GM12878 (cell line): Measurements from ENCODE around the gene NR1D1. TPM values are rescaled to one million over a fixed set of nuclear protein-coding genes. Genes with fewer than 3 reads are reported as not detected.

Experiments
- ATAC-seq: fragments of 200-7000 bp; cut with Tn5 transposase; 3 replicates; pipeline ENCODE4 v1.9.1; 2020; ENCODE audit warnings: mild to moderate bottlenecking, moderate library complexity
- BruUV-seq: library from RNA; stranded (reverse); fragments of 400-500 nt; replicated peaks from 2 replicates; lab custom pipeline; 2021; lab: Mats Ljungman, UMichigan
- CTCF ChIA-PET: fragments of 300-600 bp; sonication (Branson Sonifier 250); formaldehyde crosslinking; extraction: SDS; loops from one replicate; lab custom pipeline; 2021; ENCODE audit warnings: inconsistent platforms; lab: Yijun Ruan, JAX
- POLR2A ChIA-PET: fragments of 350-600 bp; formaldehyde crosslinking; extraction: SDS; loops from one replicate; lab custom pipeline; 2021; ENCODE audit warnings: inconsistent platforms; lab: Charles Lee
- RAD21 ChIA-PET: fragments of 300-600 bp; sonication (Branson Sonifier 250); formaldehyde crosslinking; loops from one replicate; lab custom pipeline; 2023; ENCODE audit warnings: antibody characterized with exemption; ENCODE audit not compliant: unreplicated experiment; lab: Charles Lee
- SMC1A ChIA-PET: fragments of 300-600 bp; sonication (Branson Sonifier 250); formaldehyde crosslinking; loops from one replicate; lab custom pipeline; 2023; ENCODE audit not compliant: unreplicated experiment, uncharacterized antibody; lab: Charles Lee
- DNase-seq: peaks from one replicate; pipeline ENCODE4 v3.0.0-alpha.2; 2011; ENCODE audit warnings: low read depth, low spot score
- FAIRE-seq: peaks from 3 replicates; lab custom pipeline; 2011; peaks lifted over from hg19 to GRCh38; lab: Jason Lieb, UNC
- H2AFZ ChIP-seq: 2 replicates; pipeline ENCODE4 v1.6.0; 2011; ENCODE audit warnings: low read depth, low read length, control low read depth; ENCODE audit not compliant: control insufficient read depth
- H3K27ac ChIP-seq: 2 replicates; pipeline ENCODE4 v1.5.1; 2011; ENCODE audit warnings: control low read depth; ENCODE audit not compliant: control insufficient read depth, insufficient read depth
- H3K27me3 ChIP-seq, 2 experiments: replicated peaks in 1 of 2; 2 replicates each; pipeline versions ENCODE4 v1.6.0 to v1.6.1; 2011; ENCODE audit warnings: low read length in 1 of 2; ENCODE audit not compliant: control insufficient read depth in 2 of 2, insufficient read depth in 2 of 2
- H3K36me3 ChIP-seq, 2 experiments: 2 replicates each; pipeline ENCODE4 v1.5.1; 2011; ENCODE audit warnings: low read length in 1 of 2; ENCODE audit not compliant: control insufficient read depth in 2 of 2, insufficient read depth in 2 of 2
- H3K4me1 ChIP-seq: 2 replicates; pipeline ENCODE4 v1.6.1; 2011; ENCODE audit warnings: mild to moderate bottlenecking, low read length, moderate library complexity, mixed read lengths; ENCODE audit not compliant: control insufficient read depth, insufficient read depth
- H3K4me2 ChIP-seq: 2 replicates; pipeline ENCODE4 v1.6.0; 2011; ENCODE audit warnings: control low read depth; ENCODE audit not compliant: control insufficient read depth, insufficient read depth
- H3K4me3 ChIP-seq: fragments of 200-600 bp; sonication (generic); 2 replicates; pipeline ENCODE4 v1.5.1; 2016
- H3K79me2 ChIP-seq: 2 replicates; pipeline ENCODE4 v1.6.0; 2011; ENCODE audit warnings: low read length; ENCODE audit not compliant: control insufficient read depth, insufficient read depth
- H3K9ac ChIP-seq: 2 replicates; pipeline ENCODE4 v1.8.0; 2011; ENCODE audit warnings: low read length, control low read depth, mixed read lengths; ENCODE audit not compliant: control insufficient read depth, insufficient read depth
- H3K9me3 ChIP-seq: replicated peaks from 3 replicates; pipeline ENCODE4 v1.5.1; 2011; ENCODE audit warnings: mild to moderate bottlenecking, low read length; ENCODE audit not compliant: control insufficient read depth, insufficient read depth
- H4K20me1 ChIP-seq: 2 replicates; pipeline ENCODE4 v1.6.0; 2011; ENCODE audit not compliant: control insufficient read depth, insufficient read depth
- ATF7 ChIP-seq: fragments of 450-650 bp; IDR thresholded peaks from 2 replicates; pipeline ENCODE4 v1.6.1; 2016; ENCODE audit warnings: low read depth, mild to moderate bottlenecking
- CREB1 ChIP-seq: IDR thresholded peaks from 2 replicates; pipeline ENCODE4 v1.6.1; 2012; ENCODE audit warnings: low read depth, mild to moderate bottlenecking, inconsistent platforms
- EGR1 ChIP-seq, 2 experiments: IDR thresholded peaks; 1 replicate in 1 of 2; 2 replicates in 1 of 2; pipeline ENCODE4 v1.6.1; 2011 to 2012; ENCODE audit warnings: low read depth in 2 of 2, low read length in 2 of 2, borderline replicate concordance in 1 of 2, mild to moderate bottlenecking in 1 of 2, moderate library complexity in 1 of 2
- HCFC1 ChIP-seq: fragments of 150-350 bp; IDR thresholded peaks from 2 replicates; pipeline ENCODE4 v1.6.1; 2014; ENCODE audit warnings: low read length
- NFYA ChIP-seq: IDR thresholded peaks from 2 replicates; pipeline ENCODE4 v1.6.1; 2011; ENCODE audit warnings: low read depth, mild to moderate bottlenecking, low read length, improper control_type of control experiment, borderline replicate concordance
- NFYB ChIP-seq: IDR thresholded peaks from 2 replicates; pipeline ENCODE4 v1.6.1; 2011; ENCODE audit warnings: low read depth, mild to moderate bottlenecking, low read length, improper control_type of control experiment, moderate library complexity; ENCODE audit not compliant: insufficient read depth
- NR2C2 ChIP-seq: IDR thresholded peaks from 2 replicates; pipeline ENCODE4 v1.6.1; 2011; ENCODE audit warnings: borderline replicate concordance, low read depth; ENCODE audit not compliant: control insufficient read depth, insufficient read length
- RAD21 ChIP-seq: IDR thresholded peaks from 2 replicates; pipeline ENCODE4 v1.6.1; 2011; ENCODE audit warnings: mild to moderate bottlenecking, low read depth, low read length, moderate library complexity; ENCODE audit not compliant: insufficient read depth
- RCOR1 ChIP-seq: conservative IDR thresholded peaks from 2 replicates; pipeline ENCODE4 v1.6.1; 2012; ENCODE audit warnings: low read depth, low read length, improper control_type of control experiment
- RELA ChIP-seq: fragments of 450-650 bp; IDR thresholded peaks from 2 replicates; pipeline ENCODE4 v1.8.0; 2014; ENCODE audit warnings: borderline replicate concordance; ENCODE audit not compliant: partially characterized antibody
- SUZ12 ChIP-seq: fragments of 200-600 bp; sonication (generic); IDR thresholded peaks from one replicate; pipeline ENCODE4 v1.6.1; 2018; ENCODE audit warnings: antibody characterized with exemption, mild to moderate bottlenecking; ENCODE audit not compliant: unreplicated experiment
- TCF7 ChIP-seq: IDR thresholded peaks from 2 replicates; pipeline ENCODE4 v1.6.1; 2014; ENCODE audit warnings: antibody characterized with exemption, borderline replicate concordance
- ZSCAN29 ChIP-seq: fragments of 450-650 bp; IDR thresholded peaks from 2 replicates; pipeline ENCODE4 v1.6.1; 2017; ENCODE audit warnings: mild to moderate bottlenecking, moderate library complexity
- WGBS: methylation state at CpG from one replicate; pipeline ENCODE4 v1.1.6; 2016; ENCODE audit warnings: low lambda C conversion rate; ENCODE audit not compliant: insufficient replicate concordance, insufficient coverage; ENCODE audit errors: missing lambda C conversion rate; 5-methylcytosine and 5-hydroxymethylcytosine counted together
- in situ Hi-C: fragments of 300-500 bp; cut with MboI; formaldehyde crosslinking; loops from 9 replicates; pipeline ENCODE4 v1.14.3; 2018; ENCODE audit warnings: mixed read lengths
- intact Hi-C: fragments of 100-400 bp; cut with micrococcal nuclease; formaldehyde crosslinking; loops from one replicate; pipeline ENCODE4 v1.14.2; 2022; ENCODE audit not compliant: unreplicated experiment
- polyA plus RNA-seq, 11 experiments: library from polyadenylated mRNA; depleted of rRNA in 4 of 11; unstranded in 6 of 11; stranded (reverse) in 5 of 11; fragments of >200 nt; fragmentation: Nextera tagmentation in 4 of 11; fragmentation: Illumina TruSeq in 1 of 11; extraction: Ambion mirVana in 4 of 11; extraction: Trizol in 1 of 11; gene quantifications; 1 replicate in 1 of 11; 2 replicates in 10 of 11; pipeline versions ENCODE4 v1.2.1 to v1.2.3, GENCODE V29; 2011 to 2016; ENCODE audit warnings: inconsistent platforms in 2 of 11, missing spikeins in 2 of 11, low read depth in 1 of 11
- total RNA-seq, 4 experiments: library from RNA; depleted of rRNA in 3 of 4; stranded (reverse); fragments of >200 nt in 3 of 4; fragmentation: Illumina TruSeq in 1 of 4; extraction: Trizol in 1 of 4; gene quantifications; 2 replicates each; pipeline versions ENCODE4 v1.2.1 to v1.2.3, GENCODE V29; 2013 to 2021
- TF ChIP-seq, protein P1 (sequence below): IDR thresholded peaks from 2 replicates; pipeline ENCODE4 v1.6.1; 2011; ENCODE audit warnings: borderline replicate concordance, low read depth, mild to moderate bottlenecking, moderate library complexity, low read length; ENCODE audit not compliant: insufficient read depth, poor library complexity, severe bottlenecking

Gene NR1D1
- total and polyA plus RNA-seq, 10 of the 15 experiments (the other 5 are each of a cell fraction or from before 2014, with no cell fraction given): 0.10 to 3.4 (median 0.94) TPM

DNA sequence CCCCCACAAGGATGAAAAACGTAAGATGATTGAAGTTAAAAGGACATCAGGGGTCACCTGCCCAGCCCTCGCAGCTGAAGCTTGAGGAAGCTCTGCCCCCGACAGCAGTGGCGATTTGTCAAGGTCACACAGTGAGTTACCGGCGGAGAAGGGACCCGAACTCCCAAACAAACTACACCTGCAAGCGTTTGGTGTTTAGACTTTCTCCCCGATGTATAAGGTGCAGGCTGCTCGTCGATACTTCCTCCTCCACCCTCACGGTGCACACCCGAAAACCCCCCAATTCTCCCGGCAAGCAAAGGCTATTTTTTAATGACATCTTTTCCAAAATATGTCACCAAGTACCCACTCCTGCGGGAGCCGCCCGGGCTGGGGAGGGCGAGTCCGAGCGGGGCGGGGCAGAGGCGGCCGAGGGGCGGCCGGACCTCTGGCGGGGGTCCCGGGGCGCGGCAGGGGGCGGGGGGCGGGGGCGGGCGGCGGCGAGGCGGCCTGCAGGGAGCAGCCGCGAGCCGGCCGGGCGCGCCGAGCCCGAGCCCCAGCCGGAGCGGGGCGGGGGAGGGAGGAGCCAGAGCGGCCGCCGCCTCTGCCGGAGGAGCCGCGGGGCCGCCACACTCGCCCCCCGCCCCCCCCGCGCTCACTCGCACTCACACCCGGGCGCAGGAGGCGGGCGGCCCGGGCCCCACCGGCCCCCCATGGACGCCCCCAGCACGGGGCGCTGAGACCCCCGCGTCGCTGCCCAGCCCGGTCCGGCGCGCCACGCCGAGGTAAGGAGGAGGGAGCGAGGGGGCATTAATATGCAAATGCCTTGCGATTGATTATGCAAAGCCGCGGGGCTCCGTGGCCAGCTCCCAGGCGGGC is 37.8 kb downstream of the NR1D1 start, which contains the start of gene THRA (continued):
- peak in 1 of 2 experiments; percentile 37; a peak in 1 of 3 replicates for TF ChIP-seq EGR1 (IDR thresholded peaks at IDR 0.05; ENCODE audit: borderline replicate concordance in 1 of 2, low read depth in 2 of 2, low read length in 2 of 2)
- TF ChIP-seq RELA: no peak
- TF ChIP-seq HCFC1: no peak
- no peak for TF ChIP-seq NFYB
- no peak for TF ChIP-seq TCF7
- TF ChIP-seq ZSCAN29: no peak
- no peak for TF ChIP-seq SUZ12
- no peak for TF ChIP-seq CREB1
- TF ChIP-seq NFYA: no peak
- TF ChIP-seq ATF7: no peak
- no peak for TF ChIP-seq RAD21

DNA sequence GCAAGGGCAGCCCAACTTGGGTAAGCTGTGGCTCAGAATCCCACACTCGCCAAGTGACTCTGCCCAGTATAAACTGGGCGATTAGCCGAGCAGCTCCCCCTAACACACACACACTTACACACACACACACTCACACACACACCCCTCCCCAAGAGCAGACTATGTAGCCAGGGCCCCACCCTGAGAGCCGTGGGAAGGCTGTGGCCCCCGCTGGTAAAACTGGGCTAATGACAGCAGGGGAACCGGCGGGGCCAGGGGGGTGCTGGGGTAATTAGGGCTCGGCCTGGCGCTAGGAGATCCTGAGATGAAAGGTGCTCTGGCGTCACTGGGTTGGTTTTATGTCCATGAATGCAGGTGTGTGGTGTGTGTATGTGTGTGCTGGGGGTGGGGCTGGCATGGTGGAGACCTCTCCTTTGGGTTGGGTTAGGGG is 38.8 kb downstream of the NR1D1 start:
- BruUV-seq: no TSS peak
- Histone ChIP-seq H2AFZ (no peak overlapping the region), H3K4me1 (peaks cover 5% of the 10 kb centered on the region), H3K36me3 (no peaks in the 10 kb centered on the region), H3K27me3 (peaks cover 10 to 11% of the 10 kb centered on the region in 2 experiments; a peak in 3 of 4 replicates), H3K9me3 (no peaks in the 10 kb centered on the region), H3K27ac (no peak overlapping the region), H3K4me2 (no peak overlapping the region), H3K4me3 (no peak overlapping the region), H3K79me2 (no peaks in the 10 kb centered on the region), H4K20me1 (no peaks in the 10 kb centered on the region), H3K9ac (no peak overlapping the region)
- CTCF ChIA-PET: interaction anchor here (0.6 to 15.2 kb wide), 11 partner anchors 7 to 610 kb away, joined by 3 to 142 read pairs (median 4); partner anchors contain the start of gene MED24
- ATAC-seq (no peak), DNase-seq (no peak), FAIRE-seq (no peak)
- 52% methylated on average over 10 of the region's 10 CpGs for WGBS
- SMC1A ChIA-PET: interaction anchor here (0.7 to 2.4 kb wide), 6 partner anchors 7 to 107 kb away, joined by 3 to 13 read pairs (median 4); partner anchors contain the start of gene MED24
- in situ Hi-C loops: no loop called here
- POLR2A ChIA-PET: no interaction called here
- TF ChIP-seq, protein P1, sequence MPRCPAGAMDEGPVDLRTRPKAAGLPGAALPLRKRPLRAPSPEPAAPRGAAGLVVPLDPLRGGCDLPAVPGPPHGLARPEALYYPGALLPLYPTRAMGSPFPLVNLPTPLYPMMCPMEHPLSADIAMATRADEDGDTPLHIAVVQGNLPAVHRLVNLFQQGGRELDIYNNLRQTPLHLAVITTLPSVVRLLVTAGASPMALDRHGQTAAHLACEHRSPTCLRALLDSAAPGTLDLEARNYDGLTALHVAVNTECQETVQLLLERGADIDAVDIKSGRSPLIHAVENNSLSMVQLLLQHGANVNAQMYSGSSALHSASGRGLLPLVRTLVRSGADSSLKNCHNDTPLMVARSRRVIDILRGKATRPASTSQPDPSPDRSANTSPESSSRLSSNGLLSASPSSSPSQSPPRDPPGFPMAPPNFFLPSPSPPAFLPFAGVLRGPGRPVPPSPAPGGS: peak; percentile 84
- TF ChIP-seq RCOR1: no peak
- TF ChIP-seq NR2C2: no peak
- intact Hi-C loops: loop anchor here (10.0 kb wide), 1 partner anchor 103 kb away; no protein-coding TSS in a partner anchor
- RAD21 ChIA-PET: interaction anchor here (1.0 to 1.4 kb wide), 3 partner anchors 14 to 51 kb away, joined by 3 to 7 read pairs (median 5); no protein-coding TSS in a partner anchor
